ENCODE data around the gene QRICH1. TPM values are rescaled to one million over a fixed set of nuclear protein-coding genes. Genes with fewer than 3 reads are reported as not detected.

The QRICH1 gene
- total and polyA plus RNA-seq, 2 of the 13 experiments (the other 11 are each of a cell fraction or from before 2014, with no cell fraction given) = 52.6 to 102 TPM

- TF ChIP-seq, protein P1, sequence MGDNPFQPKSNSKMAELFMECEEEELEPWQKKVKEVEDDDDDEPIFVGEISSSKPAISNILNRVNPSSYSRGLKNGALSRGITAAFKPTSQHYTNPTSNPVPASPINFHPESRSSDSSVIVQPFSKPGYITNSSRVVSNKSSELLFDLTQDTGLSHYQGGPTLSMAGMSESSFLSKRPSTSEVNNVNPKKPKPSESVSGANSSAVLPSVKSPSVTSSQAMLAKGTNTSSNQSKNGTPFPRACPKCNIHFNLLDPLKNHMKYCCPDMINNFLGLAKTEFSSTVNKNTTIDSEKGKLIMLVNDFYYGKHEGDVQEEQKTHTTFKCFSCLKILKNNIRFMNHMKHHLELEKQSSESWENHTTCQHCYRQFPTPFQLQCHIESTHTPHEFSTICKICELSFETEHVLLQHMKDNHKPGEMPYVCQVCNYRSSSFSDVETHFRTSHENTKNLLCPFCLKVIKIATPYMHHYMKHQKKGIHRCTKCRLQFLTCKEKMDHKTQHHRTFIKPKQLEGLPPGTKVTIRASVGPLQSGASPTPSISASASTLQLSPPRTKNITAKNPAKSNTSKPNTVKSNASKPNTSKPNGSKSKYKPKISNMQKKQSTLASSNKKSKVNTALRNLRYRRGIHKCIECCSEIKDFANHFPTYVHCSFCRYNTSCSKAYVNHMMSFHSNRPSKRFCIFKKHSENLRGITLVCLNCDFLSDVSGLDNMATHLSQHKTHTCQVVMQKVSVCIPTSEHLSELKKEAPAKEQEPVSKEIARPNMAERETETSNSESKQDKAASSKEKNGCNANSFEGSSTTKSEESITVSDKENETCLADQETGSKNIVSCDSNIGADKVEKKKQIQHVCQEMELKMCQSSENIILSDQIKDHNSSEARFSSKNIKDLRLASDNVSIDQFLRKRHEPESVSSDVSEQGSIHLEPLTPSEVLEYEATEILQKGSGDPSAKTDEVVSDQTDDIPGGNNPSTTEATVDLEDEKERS (CRISPR knock-in tag; IDR thresholded peaks at IDR 0.05) = no peak; the same call in 1 of the 2 replicates
- TF ChIP-seq CBFB (CRISPR knock-in tag; IDR thresholded peaks at IDR 0.05) = peak; percentile 83
- TF ChIP-seq HNRNPH1 (optimal IDR thresholded peaks at IDR 0.05; ENCODE audit: low read depth, low read length) = no peak
- no peak for TF ChIP-seq HHEX (CRISPR knock-in tag; IDR thresholded peaks at IDR 0.05)
- TF ChIP-seq ZNF296 (CRISPR knock-in tag; conservative IDR thresholded peaks at IDR 0.05) = peak; percentile 76; the same call in 1 of the 2 replicates
- peak; percentile 82 for TF ChIP-seq MED1 (CRISPR knock-in tag; IDR thresholded peaks at IDR 0.05)
- 0 out of 2 replicates have a peak, but pooled peaks have one; percentile 46 for TF ChIP-seq NCOA5 (CRISPR knock-in tag; IDR thresholded peaks at IDR 0.05)
- TF ChIP-seq PLRG1 (conservative IDR thresholded peaks at IDR 0.05) = no peak
- TF ChIP-seq, protein P2, sequence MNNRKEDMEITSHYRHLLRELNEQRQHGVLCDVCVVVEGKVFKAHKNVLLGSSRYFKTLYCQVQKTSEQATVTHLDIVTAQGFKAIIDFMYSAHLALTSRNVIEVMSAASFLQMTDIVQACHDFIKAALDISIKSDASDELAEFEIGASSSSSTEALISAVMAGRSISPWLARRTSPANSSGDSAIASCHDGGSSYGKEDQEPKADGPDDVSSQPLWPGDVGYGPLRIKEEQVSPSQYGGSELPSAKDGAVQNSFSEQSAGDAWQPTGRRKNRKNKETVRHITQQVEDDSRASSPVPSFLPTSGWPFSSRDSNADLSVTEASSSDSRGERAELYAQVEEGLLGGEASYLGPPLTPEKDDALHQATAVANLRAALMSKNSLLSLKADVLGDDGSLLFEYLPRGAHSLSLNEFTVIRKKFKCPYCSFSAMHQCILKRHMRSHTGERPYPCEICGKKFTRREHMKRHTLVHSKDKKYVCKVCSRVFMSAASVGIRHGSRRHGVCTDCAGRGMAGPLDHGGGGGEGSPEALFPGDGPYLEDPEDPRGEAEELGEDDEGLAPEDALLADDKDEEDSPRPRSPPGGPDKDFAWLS (CRISPR knock-in tag; IDR thresholded peaks at IDR 0.05; ENCODE audit: borderline replicate concordance) = no peak
- TF ChIP-seq MXI1 (IDR thresholded peaks at IDR 0.05; ENCODE audit: borderline replicate concordance, low read depth, low read length) = peak; percentile 64; the same call in 2 of the 3 replicates
- TF ChIP-seq SIX1 (CRISPR knock-in tag; IDR thresholded peaks at IDR 0.05; ENCODE audit: borderline replicate concordance) = peak; percentile 14
- TF ChIP-seq ZMYM2 (CRISPR knock-in tag; IDR thresholded peaks at IDR 0.05) = no peak
- no peak for TF ChIP-seq ZNF282 (IDR thresholded peaks at IDR 0.05; ENCODE audit: partially characterized antibody)
- no peak for TF ChIP-seq ZSCAN29 (CRISPR knock-in tag; conservative IDR thresholded peaks at IDR 0.05)
- no peak for TF ChIP-seq ZC3H4 (CRISPR knock-in tag; IDR thresholded peaks at IDR 0.05; ENCODE audit: borderline replicate concordance)
- TF ChIP-seq ZNF382 (CRISPR knock-in tag; IDR thresholded peaks at IDR 0.05; ENCODE audit: borderline replicate concordance) = no peak
- no peak for TF ChIP-seq SRF (IDR thresholded peaks at IDR 0.05; ENCODE audit: low read depth, low read length)
- TF ChIP-seq LBX2 (CRISPR knock-in tag; IDR thresholded peaks at IDR 0.05; ENCODE audit: borderline replicate concordance) = no peak
- 0 out of 2 replicates have a peak, but pooled peaks have one; percentile 66 for TF ChIP-seq IRF2 (CRISPR knock-in tag; IDR thresholded peaks at IDR 0.05)
- TF ChIP-seq RFX3 (CRISPR knock-in tag; IDR thresholded peaks at IDR 0.05) = no peak
- TF ChIP-seq ZKSCAN5 (CRISPR knock-in tag; IDR thresholded peaks at IDR 0.05) = no peak
Measured at GRCh38 chr3:49021813-49022687, 71.8 kb downstream of the QRICH1 start, which contains the start of gene NDUFAF3 (continued).

All from HepG2 (cell line).